ENCODE data around the gene TEX26.

The TEX26 gene

GRCh38 chr13:30976025-30976424 lies 43.6 kb downstream of the TEX26 start:
- DNase-seq (ENCODE audit: low spot score) = no peak

- no peak for DNase-seq (ENCODE audit: low spot score)
Observed at GRCh38 chr13:30978981-30979956, 46.8 kb downstream of the TEX26 start.

- DNase-seq (ENCODE audit: low spot score) = no peak
Observed at GRCh38 chr13:30982506-30982905, 50.0 kb downstream of the TEX26 start.

GRCh38 chr13:30982906-30983305 lies 50.5 kb downstream of the TEX26 start:
- no peak for DNase-seq (ENCODE audit: low spot score)

GRCh38 chr13:30983431-30983830 lies 51.0 kb downstream of the TEX26 start:
- DNase-seq (ENCODE audit: low spot score) = no peak

- no peak for DNase-seq (ENCODE audit: low spot score)
Observed at GRCh38 chr13:30984620-30985019, 52.2 kb downstream of the TEX26 start.

GRCh38 chr13:30985637-30986205 lies 53.3 kb downstream of the TEX26 start:
- no peak for DNase-seq (ENCODE audit: low spot score)

- no peak for DNase-seq (ENCODE audit: low spot score)
Observed at GRCh38 chr13:30991184-30991583, 58.7 kb downstream of the TEX26 start.

- DNase-seq (ENCODE audit: low spot score) = no peak
Observed at GRCh38 chr13:30991922-30992321, 59.5 kb downstream of the TEX26 start.

GRCh38 chr13:30995331-30995730 lies 62.9 kb downstream of the TEX26 start:
- DNase-seq (ENCODE audit: low spot score) = no peak

- peak; percentile 11 for DNase-seq (ENCODE audit: low spot score)
Observed at GRCh38 chr13:30997697-30998096, 65.2 kb downstream of the TEX26 start.

- peak; percentile 24 for DNase-seq (ENCODE audit: low spot score)
Observed at GRCh38 chr13:30998136-30999088, 66.0 kb downstream of the TEX26 start.

- no peak for DNase-seq (ENCODE audit: low spot score)
Observed at GRCh38 chr13:31000889-31001288, 68.4 kb downstream of the TEX26 start.

GRCh38 chr13:31001647-31002046 lies 69.2 kb downstream of the TEX26 start:
- DNase-seq (ENCODE audit: low spot score) = no peak

- no peak for DNase-seq (ENCODE audit: low spot score)
Observed at GRCh38 chr13:31005066-31005465, 72.6 kb downstream of the TEX26 start.

GRCh38 chr13:31007417-31007816 lies 75.0 kb downstream of the TEX26 start:
- DNase-seq (ENCODE audit: low spot score) = no peak

GRCh38 chr13:31008400-31009115 lies 76.1 kb downstream of the TEX26 start:
- no peak for DNase-seq (ENCODE audit: low spot score)

- DNase-seq (ENCODE audit: low spot score) = no peak
Observed at GRCh38 chr13:31009166-31009565, 76.7 kb downstream of the TEX26 start.

- DNase-seq (ENCODE audit: low spot score) = no peak
Observed at GRCh38 chr13:31010296-31010695, 77.8 kb downstream of the TEX26 start.

- peak; percentile 13 for DNase-seq (ENCODE audit: low spot score)
Observed at GRCh38 chr13:31011193-31011860, 78.9 kb downstream of the TEX26 start.

All from pons (tissue), 1 donor.